Neuronal stem cell (in vitro differentiated cells): ENCODE data around the gene CYP11A1.
A peak's percentile ranks its signal among the peaks of the same experiment; 100 is the strongest.

Experiments used
- DNase-seq: peaks from one replicate; pipeline ENCODE4 v3.0.0-alpha.2; 2013; ENCODE audit warnings: low spot score
- H2AFZ ChIP-seq: one replicate; pipeline ENCODE4 v1.6.1; 2013; ENCODE audit warnings: mild to moderate bottlenecking, low read length, inconsistent platforms
- H2AK5ac ChIP-seq: 2 replicates; pipeline ENCODE4 v1.6.1; 2013; ENCODE audit warnings: low read depth, mild to moderate bottlenecking, inconsistent platforms, low read length, moderate library complexity, mixed read lengths
- H2BK120ac ChIP-seq: 2 replicates; pipeline ENCODE4 v1.6.1; 2013; ENCODE audit warnings: low read depth, mild to moderate bottlenecking, inconsistent platforms, low read length, moderate library complexity, mixed read lengths
- H2BK12ac ChIP-seq: one replicate; pipeline ENCODE4 v1.6.1; 2013; ENCODE audit warnings: low read length, inconsistent platforms
- H2BK15ac ChIP-seq: 2 replicates; pipeline ENCODE4 v1.6.1; 2013; ENCODE audit warnings: mild to moderate bottlenecking, low read length, inconsistent platforms, mixed read lengths
- H2BK5ac ChIP-seq: one replicate; pipeline ENCODE4 v1.6.1; 2013; ENCODE audit warnings: inconsistent platforms, mild to moderate bottlenecking, low read length, moderate library complexity
- H3K14ac ChIP-seq: one replicate; pipeline ENCODE4 v1.6.1; 2013; ENCODE audit warnings: low read length, inconsistent platforms
- H3K18ac ChIP-seq: 2 replicates; pipeline ENCODE4 v1.6.1; 2013; ENCODE audit warnings: low read length, inconsistent platforms
- H3K23ac ChIP-seq: 2 replicates; pipeline ENCODE4 v1.6.1; 2013; ENCODE audit warnings: low read depth, mild to moderate bottlenecking, mixed read lengths, low read length, inconsistent platforms; ENCODE audit not compliant: poor library complexity
- H3K27ac ChIP-seq: replicated peaks from 3 replicates; pipeline ENCODE4 v1.5.1; 2013; ENCODE audit warnings: low read length, inconsistent platforms
- H3K27me3 ChIP-seq, 3 experiments: 2 replicates each; pipeline ENCODE4 v1.6.1; 2013; ENCODE audit warnings: low read length in 3 of 3, mild to moderate bottlenecking in 2 of 3, inconsistent platforms in 1 of 3, low read depth in 1 of 3, mixed read lengths in 1 of 3, moderate library complexity in 1 of 3; ENCODE audit not compliant: control insufficient read depth in 3 of 3, insufficient read depth in 3 of 3
- H3K36me3 ChIP-seq, 2 donors: replicated peaks in 1 of 2; 2 replicates each; pipeline ENCODE4 v1.6.1; 2013; ENCODE audit warnings: low read length in 2 of 2; ENCODE audit not compliant: control insufficient read depth in 2 of 2, insufficient read depth in 2 of 2
- H3K4ac ChIP-seq: 2 replicates; pipeline ENCODE4 v1.6.1; 2013; ENCODE audit warnings: inconsistent platforms, mild to moderate bottlenecking, low read length, moderate library complexity
- H3K4me1 ChIP-seq, 2 donors: 1 replicate in 1 of 2; 2 replicates in 1 of 2; pipeline ENCODE4 v1.6.1; 2013; ENCODE audit warnings: low read length in 2 of 2, low read depth in 1 of 2; ENCODE audit not compliant: control insufficient read depth in 2 of 2, insufficient read depth in 1 of 2
- H3K4me2 ChIP-seq: one replicate; pipeline ENCODE4 v1.6.1; 2013; ENCODE audit warnings: mild to moderate bottlenecking, low read length, inconsistent platforms; ENCODE audit not compliant: insufficient read depth, poor library complexity, severe bottlenecking
- H3K4me3 ChIP-seq, 2 donors: 2 replicates each; pipeline ENCODE4 v1.5.1; 2013; ENCODE audit warnings: low read length in 2 of 2, mild to moderate bottlenecking in 2 of 2, inconsistent platforms in 1 of 2, moderate library complexity in 1 of 2
- H3K79me1 ChIP-seq: one replicate; pipeline ENCODE4 v1.6.1; 2013; ENCODE audit warnings: low read depth, mild to moderate bottlenecking, inconsistent platforms, low read length, moderate library complexity
- H3K9ac ChIP-seq: one replicate; pipeline ENCODE4 v1.6.1; 2013; ENCODE audit warnings: mild to moderate bottlenecking, low read depth, low read length, inconsistent platforms; ENCODE audit not compliant: poor library complexity
- H3K9me3 ChIP-seq, 2 donors: replicated peaks in 1 of 2; 2 replicates each; pipeline versions ENCODE3 to v1.6.1; 2013; ENCODE audit warnings: low read length in 2 of 2, mild to moderate bottlenecking in 2 of 2, inconsistent platforms in 1 of 2, low read depth in 1 of 2, mixed read lengths in 1 of 2, moderate library complexity in 1 of 2; ENCODE audit not compliant: control insufficient read depth in 2 of 2, insufficient read depth in 1 of 2
- H4K8ac ChIP-seq: one replicate; pipeline ENCODE4 v1.6.1; 2013; ENCODE audit warnings: low read depth, mild to moderate bottlenecking, inconsistent platforms, low read length, moderate library complexity
- H4K91ac ChIP-seq: one replicate; pipeline ENCODE4 v1.6.1; 2013; ENCODE audit warnings: low read length, low read depth, mild to moderate bottlenecking, inconsistent platforms; ENCODE audit not compliant: poor library complexity
- WGBS, 2 donors: extraction: QIAGEN DNeasy Blood & Tissue Kit; methylation state at CpG; one replicate each; pipeline ENCODE4 v1.1.7; 2013; ENCODE audit warnings: missing lambda C conversion rate in 2 of 2, mixed read lengths in 1 of 2; ENCODE audit not compliant: insufficient read length in 2 of 2, insufficient replicate concordance in 1 of 2; ENCODE audit errors: extremely low coverage in 2 of 2; 5-methylcytosine and 5-hydroxymethylcytosine counted together

Gene CYP11A1

GRCh38 chr15:74414603-74415338 lies 47.3 kb upstream of the CYP11A1 start:
- peaks cover 19 to 20% of the 10 kb centered on the region in 2 donors for H3K36me3 ChIP-seq

GRCh38 chr15:74414081-74414580 lies 46.7 kb upstream of the CYP11A1 start:
- Histone ChIP-seq H3K36me3 (peaks cover 19 to 20% of the 10 kb centered on the region in 2 donors), H3K79me1 (no peaks in the 10 kb centered on the region), H2AFZ (no peak overlapping the region), H4K91ac (no peak overlapping the region), H3K27me3 (no peaks in the 10 kb centered on the region), H3K18ac (no peak overlapping the region), H2BK120ac (no peak overlapping the region), H3K4ac (no peak overlapping the region), H2BK5ac (no peak overlapping the region), H3K4me3 (no peak overlapping the region), H3K14ac (no peak overlapping the region), H3K27ac (no peak overlapping the region), H4K8ac (no peak overlapping the region), H2AK5ac (no peak overlapping the region), H3K23ac (no peak overlapping the region), H2BK12ac (no peak overlapping the region), H3K4me2 (no peak overlapping the region), H3K9ac (no peak overlapping the region), H2BK15ac (no peak overlapping the region), H3K4me1 (peaks cover 0 to 4% of the 10 kb centered on the region in 2 donors), H3K9me3 (no peaks in the 10 kb centered on the region)
- no CpG with 5 or more reads among the region's 5 CpGs for WGBS, 2 donors
- no peak for DNase-seq

More at GRCh38 chr15:74414603-74415338, 47.3 kb upstream of the CYP11A1 start:
- Histone ChIP-seq H2AK5ac (no peak overlapping the region), H3K27me3 (no peaks in the 10 kb centered on the region), H2BK12ac (no peak overlapping the region), H3K14ac (no peak overlapping the region), H3K4me2 (no peak overlapping the region), H2BK120ac (no peak overlapping the region), H3K27ac (no peak overlapping the region), H2AFZ (no peak overlapping the region), H4K91ac (no peak overlapping the region), H3K23ac (no peak overlapping the region), H3K4me1 (peaks cover 0 to 4% of the 10 kb centered on the region in 2 donors), H2BK5ac (no peak overlapping the region), H4K8ac (no peak overlapping the region), H3K9me3 (no peaks in the 10 kb centered on the region), H3K9ac (no peak overlapping the region), H3K4me3 (no peak overlapping the region), H3K79me1 (peaks cover 2% of the 10 kb centered on the region), H3K4ac (no peak overlapping the region), H3K18ac (peak overlapping the region; percentile 42), H2BK15ac (no peak overlapping the region)
- no peak for DNase-seq
- WGBS, 2 donors, result no CpG with 5 or more reads among the region's 12 CpGs

- no peak overlapping the region for H2BK120ac ChIP-seq
- DNase-seq, result no peak
- H2BK5ac ChIP-seq, result no peak overlapping the region
- no peak overlapping the region for H3K18ac ChIP-seq
- no peaks in the 10 kb centered on the region for H3K27me3 ChIP-seq
- no CpG with 5 or more reads among the region's 9 CpGs for WGBS, 2 donors
- H3K27ac ChIP-seq, result no peak overlapping the region
- no peak overlapping the region for H3K4ac ChIP-seq
- H2AFZ ChIP-seq, result no peak overlapping the region
- peaks cover 19 to 20% of the 10 kb centered on the region in 2 donors for H3K36me3 ChIP-seq
- H3K4me1 ChIP-seq, result peaks cover 0 to 4% of the 10 kb centered on the region in 2 donors
- no peaks in the 10 kb centered on the region for H3K9me3 ChIP-seq
- no peak overlapping the region for H4K8ac ChIP-seq
- no peak overlapping the region for H3K14ac ChIP-seq
- H3K4me3 ChIP-seq, result peak overlapping the region in 1 of 2 donors; percentile 13
- H2AK5ac ChIP-seq, result no peak overlapping the region
- H3K79me1 ChIP-seq, result no peaks in the 10 kb centered on the region
- no peak overlapping the region for H3K23ac ChIP-seq
- no peak overlapping the region for H2BK12ac ChIP-seq
- no peak overlapping the region for H4K91ac ChIP-seq
- H3K9ac ChIP-seq, result no peak overlapping the region
- no peak overlapping the region for H2BK15ac ChIP-seq
- no peak overlapping the region for H3K4me2 ChIP-seq
These were observed 46.1 kb upstream of the CYP11A1 start for GRCh38 chr15:74413350-74414080.

GRCh38 chr15:74412159-74412558 lies 44.7 kb upstream of the CYP11A1 start:
- Histone ChIP-seq H3K4me2 (no peak overlapping the region), H2BK5ac (no peak overlapping the region), H3K23ac (no peak overlapping the region), H3K4me1 (peaks cover 8 to 10% of the 10 kb centered on the region in 2 donors), H2AK5ac (peak overlapping the region; percentile 13), H3K14ac (no peak overlapping the region), H3K4ac (no peak overlapping the region), H3K27me3 (no peaks in the 10 kb centered on the region), H3K18ac (peak overlapping the region; percentile 42), H2BK15ac (no peak overlapping the region), H3K27ac (no peak overlapping the region), H3K79me1 (no peaks in the 10 kb centered on the region), H2AFZ (no peak overlapping the region), H2BK120ac (no peak overlapping the region), H3K36me3 (peaks cover 15 to 19% of the 10 kb centered on the region in 2 donors), H4K8ac (no peak overlapping the region), H3K9me3 (no peaks in the 10 kb centered on the region), H2BK12ac (no peak overlapping the region), H3K4me3 (no peak overlapping the region), H4K91ac (no peak overlapping the region), H3K9ac (peak overlapping the region; percentile 44)
- DNase-seq, result no peak
- WGBS, 2 donors, result no CpG with 5 or more reads among the region's 6 CpGs
